Measurements from ENCODE around the gene SULT2B1. TPM values are rescaled to one million over a fixed set of nuclear protein-coding genes. Genes with fewer than 3 reads are reported as not detected.

SULT2B1 gene
- total RNA-seq, 2 donors from 2014 or later: 0.35 to 2.4 TPM

- peak overlapping the region; percentile 100 for H3K9ac ChIP-seq (ENCODE audit: extremely low read depth, low read length, poor library complexity, severe bottlenecking)
- Mint-ChIP-seq H3K9me3 (no peaks in the 10 kb centered on the region), H3K27me3 (ENCODE audit: insufficient read depth) (no peaks in the 10 kb centered on the region), H3K4me3 (peak overlapping the region; percentile 99), H3K36me3 (ENCODE audit: low read depth) (peaks cover 34% of the 10 kb centered on the region), H3K27ac (peak overlapping the region; percentile 97), H3K4me1 (peaks cover 33% of the 10 kb centered on the region)
- no peak overlapping the region for H3K27ac ChIP-seq (ENCODE audit: low read depth, low read length)
- H3K4me1 ChIP-seq (ENCODE audit: control insufficient read depth, insufficient read depth, low read length): peaks cover 27% of the 10 kb centered on the region
- peaks cover 33% of the 10 kb centered on the region for H3K36me3 ChIP-seq (ENCODE audit: control insufficient read depth, insufficient read depth, low read length)
- DNase-seq: peak; percentile 45
- no peak for TF ChIP-seq CTCF (conservative IDR thresholded peaks at IDR 0.05)
- H3K27me3 ChIP-seq (ENCODE audit: control insufficient read depth, insufficient read depth, low read length, poor library complexity, severe bottlenecking): no peaks in the 10 kb centered on the region
- WGBS, 2 experiments (ENCODE audit: insufficient coverage in 1 of 2, insufficient read length in 1 of 2): 91 to 100% methylated on average over 1 to 12 of the region's 12 CpGs
- H3K4me3 ChIP-seq (ENCODE audit: low read length): peak overlapping the region; percentile 100
- no peaks in the 10 kb centered on the region for H3K9me3 ChIP-seq (ENCODE audit: control insufficient read depth, low read length)
These were observed 64.6 kb downstream of the SULT2B1 start for GRCh38 chr19:48616491-48617056.

GRCh38 chr19:48617146-48617937 lies 65.4 kb downstream of the SULT2B1 start:
- Mint-ChIP-seq H3K27me3 (ENCODE audit: insufficient read depth) (no peaks in the 10 kb centered on the region), H3K4me3 (peak overlapping the region; percentile 99), H3K27ac (peak overlapping the region; percentile 97), H3K9me3 (no peaks in the 10 kb centered on the region), H3K4me1 (peaks cover 33% of the 10 kb centered on the region), H3K36me3 (ENCODE audit: low read depth) (peaks cover 34% of the 10 kb centered on the region)
- peaks cover 33% of the 10 kb centered on the region for H3K36me3 ChIP-seq (ENCODE audit: control insufficient read depth, insufficient read depth, low read length)
- H3K4me3 ChIP-seq (ENCODE audit: low read length): peak overlapping the region; percentile 100
- peaks cover 27% of the 10 kb centered on the region for H3K4me1 ChIP-seq (ENCODE audit: control insufficient read depth, insufficient read depth, low read length)
- H3K27me3 ChIP-seq (ENCODE audit: control insufficient read depth, insufficient read depth, low read length, poor library complexity, severe bottlenecking): no peaks in the 10 kb centered on the region
- no peak for TF ChIP-seq CTCF (conservative IDR thresholded peaks at IDR 0.05)
- peak overlapping the region; percentile 100 for H3K9ac ChIP-seq (ENCODE audit: extremely low read depth, low read length, poor library complexity, severe bottlenecking)
- H3K9me3 ChIP-seq (ENCODE audit: control insufficient read depth, low read length): no peaks in the 10 kb centered on the region
- peak; percentile 44 for DNase-seq
- WGBS, 2 experiments (ENCODE audit: insufficient coverage in 1 of 2, insufficient read length in 1 of 2): 75 to 92% methylated on average over 5 to 18 of the region's 18 CpGs
- H3K27ac ChIP-seq (ENCODE audit: low read depth, low read length): no peak overlapping the region

GRCh38 chr19:48618278-48618915 lies 66.4 kb downstream of the SULT2B1 start:
- DNase-seq: no peak
- Histone ChIP-seq H3K36me3 (ENCODE audit: control insufficient read depth, insufficient read depth, low read length) (peaks cover 32% of the 10 kb centered on the region), H3K27ac (ENCODE audit: low read depth, low read length) (peak overlapping the region; percentile 95), H3K9me3 (ENCODE audit: control insufficient read depth, low read length) (no peaks in the 10 kb centered on the region), H3K4me1 (ENCODE audit: control insufficient read depth, insufficient read depth, low read length) (peaks cover 27% of the 10 kb centered on the region), H3K4me3 (ENCODE audit: low read length) (peak overlapping the region; percentile 100), H3K9ac (ENCODE audit: extremely low read depth, low read length, poor library complexity, severe bottlenecking) (peak overlapping the region; percentile 100), H3K27me3 (ENCODE audit: control insufficient read depth, insufficient read depth, low read length, poor library complexity, severe bottlenecking) (no peaks in the 10 kb centered on the region)
- 1% methylated on average over 17 to 18 of the region's 18 CpGs for WGBS, 2 experiments (ENCODE audit: insufficient coverage in 1 of 2, insufficient read length in 1 of 2)
- TF ChIP-seq CTCF (conservative IDR thresholded peaks at IDR 0.05): no peak
- Mint-ChIP-seq H3K27me3 (ENCODE audit: insufficient read depth) (no peaks in the 10 kb centered on the region), H3K4me3 (peak overlapping the region; percentile 99), H3K4me1 (peaks cover 34% of the 10 kb centered on the region), H3K27ac (peak overlapping the region; percentile 97), H3K36me3 (ENCODE audit: low read depth) (peaks cover 34% of the 10 kb centered on the region), H3K9me3 (no peaks in the 10 kb centered on the region)
